GM12878 (cell line): ENCODE measurements around the gene KCNH4. TPM values are rescaled to one million over a fixed set of nuclear protein-coding genes. Genes with fewer than 3 reads are reported as not detected.

Source experiments
- ATAC-seq: fragments of 200-7000 bp; cut with Tn5 transposase; 3 replicates; pipeline ENCODE4 v1.9.1; 2020; ENCODE audit warnings: mild to moderate bottlenecking, moderate library complexity
- BruUV-seq: library from RNA; stranded (reverse); fragments of 400-500 nt; replicated peaks from 2 replicates; lab custom pipeline; 2021; lab: Mats Ljungman, UMichigan
- CTCF ChIA-PET: fragments of 300-600 bp; sonication (Branson Sonifier 250); formaldehyde crosslinking; extraction: SDS; loops from one replicate; lab custom pipeline; 2021; ENCODE audit warnings: inconsistent platforms; lab: Yijun Ruan, JAX
- POLR2A ChIA-PET: fragments of 350-600 bp; formaldehyde crosslinking; extraction: SDS; loops from one replicate; lab custom pipeline; 2021; ENCODE audit warnings: inconsistent platforms; lab: Charles Lee
- RAD21 ChIA-PET: fragments of 300-600 bp; sonication (Branson Sonifier 250); formaldehyde crosslinking; loops from one replicate; lab custom pipeline; 2023; ENCODE audit warnings: antibody characterized with exemption; ENCODE audit not compliant: unreplicated experiment; lab: Charles Lee
- SMC1A ChIA-PET: fragments of 300-600 bp; sonication (Branson Sonifier 250); formaldehyde crosslinking; loops from one replicate; lab custom pipeline; 2023; ENCODE audit not compliant: unreplicated experiment, uncharacterized antibody; lab: Charles Lee
- DNase-seq: peaks from one replicate; pipeline ENCODE4 v3.0.0-alpha.2; 2011; ENCODE audit warnings: low read depth, low spot score
- FAIRE-seq: peaks from 3 replicates; lab custom pipeline; 2011; peaks lifted over from hg19 to GRCh38; lab: Jason Lieb, UNC
- H2AFZ ChIP-seq: 2 replicates; pipeline ENCODE4 v1.6.0; 2011; ENCODE audit warnings: low read depth, low read length, control low read depth; ENCODE audit not compliant: control insufficient read depth
- H3K27ac ChIP-seq: 2 replicates; pipeline ENCODE4 v1.5.1; 2011; ENCODE audit warnings: control low read depth; ENCODE audit not compliant: control insufficient read depth, insufficient read depth
- H3K27me3 ChIP-seq, 2 experiments: replicated peaks in 1 of 2; 2 replicates each; pipeline versions ENCODE4 v1.6.0 to v1.6.1; 2011; ENCODE audit warnings: low read length in 1 of 2; ENCODE audit not compliant: control insufficient read depth in 2 of 2, insufficient read depth in 2 of 2
- H3K36me3 ChIP-seq, 2 experiments: 2 replicates each; pipeline ENCODE4 v1.5.1; 2011; ENCODE audit warnings: low read length in 1 of 2; ENCODE audit not compliant: control insufficient read depth in 2 of 2, insufficient read depth in 2 of 2
- H3K4me1 ChIP-seq: 2 replicates; pipeline ENCODE4 v1.6.1; 2011; ENCODE audit warnings: mild to moderate bottlenecking, low read length, moderate library complexity, mixed read lengths; ENCODE audit not compliant: control insufficient read depth, insufficient read depth
- H3K4me2 ChIP-seq: 2 replicates; pipeline ENCODE4 v1.6.0; 2011; ENCODE audit warnings: control low read depth; ENCODE audit not compliant: control insufficient read depth, insufficient read depth
- H3K4me3 ChIP-seq: fragments of 200-600 bp; sonication (generic); 2 replicates; pipeline ENCODE4 v1.5.1; 2016
- H3K79me2 ChIP-seq: 2 replicates; pipeline ENCODE4 v1.6.0; 2011; ENCODE audit warnings: low read length; ENCODE audit not compliant: control insufficient read depth, insufficient read depth
- H3K9ac ChIP-seq: 2 replicates; pipeline ENCODE4 v1.8.0; 2011; ENCODE audit warnings: low read length, control low read depth, mixed read lengths; ENCODE audit not compliant: control insufficient read depth, insufficient read depth
- H3K9me3 ChIP-seq: replicated peaks from 3 replicates; pipeline ENCODE4 v1.5.1; 2011; ENCODE audit warnings: mild to moderate bottlenecking, low read length; ENCODE audit not compliant: control insufficient read depth, insufficient read depth
- H4K20me1 ChIP-seq: 2 replicates; pipeline ENCODE4 v1.6.0; 2011; ENCODE audit not compliant: control insufficient read depth, insufficient read depth
- CHD4 ChIP-seq: fragments of 200-600 bp; sonication (generic); IDR thresholded peaks from 2 replicates; pipeline ENCODE4 v1.6.1; 2016; ENCODE audit warnings: mild to moderate bottlenecking
- ESRRA ChIP-seq: IDR thresholded peaks from 2 replicates; pipeline ENCODE4 v1.6.1; 2012; ENCODE audit warnings: mild to moderate bottlenecking, low read length, improper control_type of control experiment
- GABPA ChIP-seq: IDR thresholded peaks from 2 replicates; pipeline ENCODE4 v1.6.1; 2014; ENCODE audit warnings: antibody characterized with exemption, low read depth, mild to moderate bottlenecking, inconsistent platforms
- IRF5 ChIP-seq: fragments of 450-650 bp; IDR thresholded peaks from 2 replicates; pipeline ENCODE4 v1.6.1; 2017; ENCODE audit warnings: borderline replicate concordance
- NFIC ChIP-seq: IDR thresholded peaks from 2 replicates; pipeline ENCODE4 v1.6.1; 2012; ENCODE audit warnings: low read depth, mild to moderate bottlenecking, inconsistent platforms, low read length, moderate library complexity
- PML ChIP-seq: IDR thresholded peaks from 2 replicates; pipeline ENCODE4 v1.6.1; 2012; ENCODE audit warnings: low read length, inconsistent platforms
- RCOR1 ChIP-seq: conservative IDR thresholded peaks from 2 replicates; pipeline ENCODE4 v1.6.1; 2012; ENCODE audit warnings: low read depth, low read length, improper control_type of control experiment
- ZBTB33 ChIP-seq: fragments of 450-650 bp; IDR thresholded peaks from 2 replicates; pipeline ENCODE4 v1.6.1; 2017; ENCODE audit warnings: mild to moderate bottlenecking
- WGBS: methylation state at CpG from one replicate; pipeline ENCODE4 v1.1.6; 2016; ENCODE audit warnings: low lambda C conversion rate; ENCODE audit not compliant: insufficient replicate concordance, insufficient coverage; ENCODE audit errors: missing lambda C conversion rate; 5-methylcytosine and 5-hydroxymethylcytosine counted together
- in situ Hi-C: fragments of 300-500 bp; cut with MboI; formaldehyde crosslinking; loops from 9 replicates; pipeline ENCODE4 v1.14.3; 2018; ENCODE audit warnings: mixed read lengths
- intact Hi-C: fragments of 100-400 bp; cut with micrococcal nuclease; formaldehyde crosslinking; loops from one replicate; pipeline ENCODE4 v1.14.2; 2022; ENCODE audit not compliant: unreplicated experiment
- polyA plus RNA-seq, 11 experiments: library from polyadenylated mRNA; depleted of rRNA in 4 of 11; unstranded in 6 of 11; stranded (reverse) in 5 of 11; fragments of >200 nt; fragmentation: Nextera tagmentation in 4 of 11; fragmentation: Illumina TruSeq in 1 of 11; extraction: Ambion mirVana in 4 of 11; extraction: Trizol in 1 of 11; gene quantifications; 1 replicate in 1 of 11; 2 replicates in 10 of 11; pipeline versions ENCODE4 v1.2.1 to v1.2.3, GENCODE V29; 2011 to 2016; ENCODE audit warnings: inconsistent platforms in 2 of 11, missing spikeins in 2 of 11, low read depth in 1 of 11
- total RNA-seq, 4 experiments: library from RNA; depleted of rRNA in 3 of 4; stranded (reverse); fragments of >200 nt in 3 of 4; fragmentation: Illumina TruSeq in 1 of 4; extraction: Trizol in 1 of 4; gene quantifications; 2 replicates each; pipeline versions ENCODE4 v1.2.1 to v1.2.3, GENCODE V29; 2013 to 2021
- TF ChIP-seq, protein P1 (sequence below): IDR thresholded peaks from 2 replicates; pipeline ENCODE4 v1.6.1; 2011; ENCODE audit warnings: borderline replicate concordance, low read depth, mild to moderate bottlenecking, moderate library complexity, low read length; ENCODE audit not compliant: insufficient read depth, poor library complexity, severe bottlenecking

KCNH4 gene
- total and polyA plus RNA-seq, 10 of the 15 experiments (the other 5 are each of a cell fraction or from before 2014, with no cell fraction given): 0.03 to 0.88 (median 0.10) TPM; not detected in 2

DNA sequence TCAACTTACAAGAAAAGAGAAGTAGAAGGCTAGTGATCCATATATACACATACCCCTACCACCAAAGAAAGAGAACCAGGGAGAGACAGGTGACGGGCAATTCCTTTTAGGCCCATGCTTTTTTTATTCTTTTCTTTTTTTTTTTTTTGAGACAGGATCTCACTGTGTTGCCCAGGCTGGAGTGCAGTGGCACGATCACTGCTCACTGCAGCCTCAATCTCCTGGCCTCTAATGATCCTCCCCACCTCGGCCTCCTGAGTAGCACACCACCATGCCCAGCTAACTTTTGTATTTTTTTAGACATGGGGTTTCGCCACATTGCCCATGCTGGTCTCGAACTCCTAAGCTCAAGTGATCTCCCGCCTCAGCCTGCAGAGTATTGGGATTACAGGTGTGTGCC lies 53.5 kb downstream of the KCNH4 start:
- ATAC-seq (no peak), DNase-seq (no peak), FAIRE-seq (no peak)
- Histone ChIP-seq H3K4me3 (no peak overlapping the region), H4K20me1 (peaks cover 2% of the 10 kb centered on the region; the same call in 1 of the 2 replicates), H3K4me2 (no peak overlapping the region), H3K27me3 (no peaks in the 10 kb centered on the region), H2AFZ (no peak overlapping the region), H3K9me3 (no peaks in the 10 kb centered on the region), H3K9ac (no peak overlapping the region), H3K4me1 (peaks cover 5% of the 10 kb centered on the region), H3K27ac (no peak overlapping the region), H3K79me2 (peaks cover 10% of the 10 kb centered on the region), H3K36me3 (peaks cover 30 to 45% of the 10 kb centered on the region in 2 experiments)
- intact Hi-C loops (no loop called here), in situ Hi-C loops (no loop called here)
- no peak for TF ChIP-seq PML
- TF ChIP-seq, protein P1, sequence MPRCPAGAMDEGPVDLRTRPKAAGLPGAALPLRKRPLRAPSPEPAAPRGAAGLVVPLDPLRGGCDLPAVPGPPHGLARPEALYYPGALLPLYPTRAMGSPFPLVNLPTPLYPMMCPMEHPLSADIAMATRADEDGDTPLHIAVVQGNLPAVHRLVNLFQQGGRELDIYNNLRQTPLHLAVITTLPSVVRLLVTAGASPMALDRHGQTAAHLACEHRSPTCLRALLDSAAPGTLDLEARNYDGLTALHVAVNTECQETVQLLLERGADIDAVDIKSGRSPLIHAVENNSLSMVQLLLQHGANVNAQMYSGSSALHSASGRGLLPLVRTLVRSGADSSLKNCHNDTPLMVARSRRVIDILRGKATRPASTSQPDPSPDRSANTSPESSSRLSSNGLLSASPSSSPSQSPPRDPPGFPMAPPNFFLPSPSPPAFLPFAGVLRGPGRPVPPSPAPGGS: no peak
- WGBS: 95% methylated on average over 6 of the region's 6 CpGs
- ChIA-PET CTCF (interaction anchor here (2.1 kb wide), 1 partner anchor 54 kb away, joined by 5 read pairs; no protein-coding TSS in a partner anchor), POLR2A (interaction anchor here (0.5 kb wide), 1 partner anchor 22 kb away, joined by 7 read pairs; no protein-coding TSS in a partner anchor), SMC1A (no interaction called here), RAD21 (no interaction called here)
- BruUV-seq: no TSS peak

DNA sequence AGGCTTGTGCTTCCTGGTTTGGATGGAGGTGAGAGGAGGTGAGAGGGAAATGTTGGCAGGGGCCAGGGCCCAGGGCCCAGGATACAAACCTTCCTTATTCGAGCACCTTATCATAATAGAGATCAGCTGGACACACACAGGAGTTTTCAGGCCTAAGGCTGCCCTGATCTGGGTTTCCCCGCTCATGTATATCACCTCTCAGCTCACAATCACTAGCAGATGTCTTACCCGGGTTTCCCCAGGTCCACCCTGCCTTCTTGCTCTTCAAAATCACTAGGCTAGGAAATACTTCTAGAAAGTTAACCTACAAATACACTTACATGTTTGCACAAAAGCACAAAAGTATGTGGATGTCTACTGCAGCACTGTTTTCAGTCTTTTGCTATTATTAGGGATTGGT lies 54.1 kb downstream of the KCNH4 start:
- Histone ChIP-seq H3K4me2 (no peak overlapping the region), H3K9me3 (no peaks in the 10 kb centered on the region), H3K4me1 (no peaks in the 10 kb centered on the region), H3K79me2 (peaks cover 5% of the 10 kb centered on the region), H3K4me3 (no peak overlapping the region), H4K20me1 (peaks cover 2% of the 10 kb centered on the region; the same call in 1 of the 2 replicates), H3K27ac (no peak overlapping the region), H3K36me3 (peaks cover 30 to 45% of the 10 kb centered on the region in 2 experiments), H2AFZ (no peak overlapping the region), H3K9ac (no peak overlapping the region), H3K27me3 (no peaks in the 10 kb centered on the region)
- BruUV-seq: TSS peak; percentile 38
- intact Hi-C loops (no loop called here), in situ Hi-C loops (no loop called here)
- no peak for FAIRE-seq
- CTCF ChIA-PET: interaction anchor here (1.2 to 2.1 kb wide), 2 partner anchors 55 to 107 kb away, joined by 3 to 5 read pairs; partner anchors contain the start of gene NKIRAS2
- peak; percentile 24; the same call in 1 of the 3 replicates for ATAC-seq
- POLR2A ChIA-PET: no interaction called here
- DNase-seq: no peak
- RAD21 ChIA-PET: interaction anchor here (2.3 kb wide), 1 partner anchor 54 kb away, joined by 8 read pairs; the partner anchor contains the start of gene KCNH4
- SMC1A ChIA-PET: interaction anchor here (1.7 kb wide), 1 partner anchor 54 kb away, joined by 7 read pairs; the partner anchor contains the start of gene KCNH4
- WGBS: 17% methylated on average over 3 of the region's 3 CpGs
- TF ChIP-seq CHD4 (no peak), IRF5 (no peak), RCOR1 (no peak), ZBTB33 (no peak), ESRRA (no peak), GABPA (no peak), NFIC (no peak)
